Right renal cortex interstitium (tissue), 3 donors: ENCODE results near the gene SPATA21. TPM values are rescaled to one million over a fixed set of nuclear protein-coding genes. Genes with fewer than 3 reads are reported as not detected.
A peak's percentile ranks its signal among the peaks of the same experiment; 100 is the strongest.

Source experiments
- DNase-seq, 3 donors: peaks; one replicate each; pipeline ENCODE4 v3.0.0-alpha.2; 2013; ENCODE audit warnings: low read depth in 3 of 3, low spot score in 2 of 3
- polyA plus RNA-seq, 3 donors: library from polyadenylated mRNA; unstranded; fragments of 120-200 nt; gene quantifications; one replicate each; pipeline ENCODE4 v1.2.1, GENCODE V29; 2013; ENCODE audit not compliant: insufficient read length in 3 of 3

SPATA21 gene
- polyA plus RNA-seq, 3 donors = 0.08 TPM; not detected in 2

- peak; percentile 80 to 92 (median 88) for DNase-seq
Observed at GRCh38 chr1:16351994-16352841, 85.0 kb downstream of the SPATA21 start, which contains the start of gene FBXO42. Gene FBXO42, minus strand, starts transcription at chr1:16352480. Its CDS starts 37,062 bp downstream, at chr1:16315418.

- DNase-seq = peak in 1 of 3 donors; percentile 31
Observed at GRCh38 chr1:16351456-16351993, 85.7 kb downstream of the SPATA21 start.

GRCh38 chr1:16349847-16350406 is 87.3 kb downstream of the SPATA21 start:
- no peak for DNase-seq

Other genes with a start within 250 kb of the SPATA21 start
- gene ARHGEF19, start 224.8 kb downstream of the SPATA21 start, polyA plus RNA-seq = 10 to 100 TPM; 15.9 to 20.1 (median 18.9) TPM
- 1 to 10 TPM; 3.7 to 6.0 (median 5.5) TPM for gene CPLANE2, start 200.2 kb downstream of the SPATA21 start, polyA plus RNA-seq
- 10 to 100 TPM; 17.2 to 21.1 (median 19.0) TPM for gene FBXO42, start 84.9 kb downstream of the SPATA21 start, polyA plus RNA-seq
- gene SZRD1, start 70.2 kb downstream of the SPATA21 start, polyA plus RNA-seq = 100 to 1,000 TPM; 100 to 111 (median 107) TPM
- 10 to 100 TPM; 65.7 to 69.6 (median 67.3) TPM for gene NECAP2, start 3.3 kb upstream of the SPATA21 start, polyA plus RNA-seq
- not detected for gene RNU1-1, start 76.9 kb upstream of the SPATA21 start, polyA plus RNA-seq
- gene NBPF1, start 176.1 kb upstream of the SPATA21 start, polyA plus RNA-seq = 100 to 1,000 TPM in 1 of 3 donors, 10 to 100 TPM in 2; 67.7 to 126 (median 88.9) TPM
- gene RNU1-3, start 229.5 kb upstream of the SPATA21 start, polyA plus RNA-seq = not detected